NCI-H1048 (cell line): ENCODE measurements around the gene SAMD14.

Source experiments
- DNase-seq: peaks from one replicate; lab custom pipeline; 2025; lab: John Stamatoyannopoulos, UW

Gene SAMD14

GRCh38 chr17:50129728-50130558 is at the start of gene SAMD14:
TSS of gene SAMD14 (minus strand) at chr17:50130160. CDS start at chr17:50124959, 5,201 bp downstream.
- DNase-seq: no peak

- DNase-seq: no peak
These were observed 48.2 kb upstream of the SAMD14 start for GRCh38 chr17:50177983-50178834.

GRCh38 chr17:50177476-50177875 is 47.5 kb upstream of the SAMD14 start:
- no peak for DNase-seq

GRCh38 chr17:50176559-50177357 is 46.8 kb upstream of the SAMD14 start:
- DNase-seq: no peak

- no peak for DNase-seq
These were observed 45.3 kb upstream of the SAMD14 start for GRCh38 chr17:50175035-50175807.

- no peak for DNase-seq
These were observed 44.5 kb upstream of the SAMD14 start for GRCh38 chr17:50174444-50174843.

GRCh38 chr17:50173335-50173941 is 43.5 kb upstream of the SAMD14 start:
- no peak for DNase-seq

- no peak for DNase-seq
These were observed 43.0 kb upstream of the SAMD14 start for GRCh38 chr17:50172936-50173334.

- DNase-seq: no peak
These were observed 42.2 kb upstream of the SAMD14 start for GRCh38 chr17:50172130-50172529.

- DNase-seq: no peak
These were observed 41.6 kb upstream of the SAMD14 start for GRCh38 chr17:50171371-50172071.

GRCh38 chr17:50170662-50171370 is 40.9 kb upstream of the SAMD14 start:
- no peak for DNase-seq

GRCh38 chr17:50169881-50170459 is 40.0 kb upstream of the SAMD14 start:
- no peak for DNase-seq

GRCh38 chr17:50169121-50169764 is 39.3 kb upstream of the SAMD14 start:
- DNase-seq: peak; percentile 52

- DNase-seq: no peak
These were observed 38.4 kb upstream of the SAMD14 start for GRCh38 chr17:50168319-50168718.

- no peak for DNase-seq
These were observed 37.4 kb upstream of the SAMD14 start for GRCh38 chr17:50167371-50167770.

- DNase-seq: no peak
These were observed 36.7 kb upstream of the SAMD14 start for GRCh38 chr17:50166518-50167181.

- DNase-seq: no peak
These were observed 36.0 kb upstream of the SAMD14 start, which contains the start of gene SGCA for GRCh38 chr17:50165867-50166517. TSS of gene SGCA (plus strand) at chr17:50166005. CDS start at chr17:50166041, 36 bp downstream.

GRCh38 chr17:50165466-50165865 is 35.5 kb upstream of the SAMD14 start:
- DNase-seq: no peak
